RWPE1 (cell line): ENCODE measurements around the gene RNF214.
"Not testable (repeated sequence)": the region's sequence is repeated elsewhere in the genome, so short reads cannot be mapped to it uniquely, and the experiment has no call there.

Experiments
- CTCF ChIA-PET: fragments of 350-600 bp; sonication (Branson Sonifier 250); formaldehyde crosslinking; extraction: SDS; loops from one replicate; lab custom pipeline; 2021; lab: Yijun Ruan, JAX
- POLR2A ChIA-PET: fragments of 400-600 bp; formaldehyde crosslinking; extraction: SDS; loops from one replicate; lab custom pipeline; 2020; ENCODE audit warnings: antibody characterized with exemption; ENCODE audit not compliant: low non-redundant PET; lab: Yijun Ruan, JAX
- DNase-seq: peaks from one replicate; pipeline ENCODE4 v3.0.0; 2012; ENCODE audit warnings: low spot score
- H3K27ac ChIP-seq: fragments of 450-650 bp; 2 replicates; pipeline ENCODE4 v1.5.1; 2017
- TF ChIP-seq, protein P1 (sequence below): fragments of 450-650 bp; conservative IDR thresholded peaks from 2 replicates; pipeline ENCODE4 v1.5.1; 2017; ENCODE audit warnings: low read depth, mild to moderate bottlenecking

The RNF214 gene

DNA sequence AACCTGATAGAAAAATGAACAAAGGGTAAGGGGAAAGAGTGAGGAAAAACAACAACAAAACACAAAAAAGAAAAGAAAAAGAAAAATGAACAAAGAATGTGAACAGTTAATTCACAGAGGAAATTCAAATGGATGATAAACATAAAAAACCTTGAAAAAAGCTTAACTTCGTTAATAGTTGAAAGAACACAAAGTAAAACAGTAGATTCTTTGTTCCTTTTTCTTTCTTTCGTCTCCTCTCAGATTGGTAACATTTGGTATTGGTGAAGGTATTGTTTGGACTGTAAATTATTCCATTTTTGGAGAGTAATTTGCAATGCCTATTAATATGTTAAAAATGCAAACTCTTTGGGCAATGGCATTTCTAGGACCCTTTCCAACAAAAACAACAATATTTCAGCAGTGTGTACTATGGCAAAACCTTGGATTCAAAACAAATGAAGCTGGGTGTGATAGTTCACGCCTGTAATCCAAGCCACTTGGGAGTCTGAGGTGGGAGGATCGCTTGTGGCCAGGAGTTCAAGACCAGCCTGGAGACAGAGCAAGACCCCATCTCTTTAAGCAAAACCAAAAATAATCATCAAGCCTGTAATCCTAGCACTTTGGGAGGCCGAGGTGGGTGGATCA, 86.9 kb downstream of the RNF214 start:
- POLR2A ChIA-PET, result no interaction called here

DNA sequence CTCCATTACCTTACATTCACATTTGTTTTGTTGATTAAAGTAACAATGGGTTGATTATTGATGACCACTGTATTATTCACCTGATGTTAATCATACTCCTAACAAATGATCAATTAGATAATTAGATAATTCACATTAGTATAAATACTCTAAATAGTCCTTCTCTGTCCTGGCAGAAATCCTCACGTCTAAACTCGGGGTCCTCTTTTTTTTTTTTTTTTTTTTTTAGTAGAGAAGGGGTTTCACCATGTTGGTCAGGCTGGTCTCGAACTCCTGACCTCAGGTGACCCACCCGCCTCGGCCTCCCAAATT, 94.7 kb downstream of the RNF214 start:
- H3K27ac ChIP-seq, result peak overlapping the region; percentile 93
- CTCF ChIA-PET, POLR2A ChIA-PET: not testable (repeated sequence)

More for the DNA sequence above, 86.9 kb downstream of the RNF214 start:
- no peak for DNase-seq
- CTCF ChIA-PET, result interaction anchor here (0.7 kb wide), 1 partner anchor 921 kb away, joined by 3 read pairs; no protein-coding TSS in a partner anchor
- TF ChIP-seq, protein P1, sequence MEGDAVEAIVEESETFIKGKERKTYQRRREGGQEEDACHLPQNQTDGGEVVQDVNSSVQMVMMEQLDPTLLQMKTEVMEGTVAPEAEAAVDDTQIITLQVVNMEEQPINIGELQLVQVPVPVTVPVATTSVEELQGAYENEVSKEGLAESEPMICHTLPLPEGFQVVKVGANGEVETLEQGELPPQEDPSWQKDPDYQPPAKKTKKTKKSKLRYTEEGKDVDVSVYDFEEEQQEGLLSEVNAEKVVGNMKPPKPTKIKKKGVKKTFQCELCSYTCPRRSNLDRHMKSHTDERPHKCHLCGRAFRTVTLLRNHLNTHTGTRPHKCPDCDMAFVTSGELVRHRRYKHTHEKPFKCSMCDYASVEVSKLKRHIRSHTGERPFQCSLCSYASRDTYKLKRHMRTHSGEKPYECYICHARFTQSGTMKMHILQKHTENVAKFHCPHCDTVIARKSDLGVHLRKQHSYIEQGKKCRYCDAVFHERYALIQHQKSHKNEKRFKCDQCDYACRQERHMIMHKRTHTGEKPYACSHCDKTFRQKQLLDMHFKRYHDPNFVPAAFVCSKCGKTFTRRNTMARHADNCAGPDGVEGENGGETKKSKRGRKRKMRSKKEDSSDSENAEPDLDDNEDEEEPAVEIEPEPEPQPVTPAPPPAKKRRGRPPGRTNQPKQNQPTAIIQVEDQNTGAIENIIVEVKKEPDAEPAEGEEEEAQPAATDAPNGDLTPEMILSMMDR, result no peak
- H3K27ac ChIP-seq, result no peak overlapping the region

DNA sequence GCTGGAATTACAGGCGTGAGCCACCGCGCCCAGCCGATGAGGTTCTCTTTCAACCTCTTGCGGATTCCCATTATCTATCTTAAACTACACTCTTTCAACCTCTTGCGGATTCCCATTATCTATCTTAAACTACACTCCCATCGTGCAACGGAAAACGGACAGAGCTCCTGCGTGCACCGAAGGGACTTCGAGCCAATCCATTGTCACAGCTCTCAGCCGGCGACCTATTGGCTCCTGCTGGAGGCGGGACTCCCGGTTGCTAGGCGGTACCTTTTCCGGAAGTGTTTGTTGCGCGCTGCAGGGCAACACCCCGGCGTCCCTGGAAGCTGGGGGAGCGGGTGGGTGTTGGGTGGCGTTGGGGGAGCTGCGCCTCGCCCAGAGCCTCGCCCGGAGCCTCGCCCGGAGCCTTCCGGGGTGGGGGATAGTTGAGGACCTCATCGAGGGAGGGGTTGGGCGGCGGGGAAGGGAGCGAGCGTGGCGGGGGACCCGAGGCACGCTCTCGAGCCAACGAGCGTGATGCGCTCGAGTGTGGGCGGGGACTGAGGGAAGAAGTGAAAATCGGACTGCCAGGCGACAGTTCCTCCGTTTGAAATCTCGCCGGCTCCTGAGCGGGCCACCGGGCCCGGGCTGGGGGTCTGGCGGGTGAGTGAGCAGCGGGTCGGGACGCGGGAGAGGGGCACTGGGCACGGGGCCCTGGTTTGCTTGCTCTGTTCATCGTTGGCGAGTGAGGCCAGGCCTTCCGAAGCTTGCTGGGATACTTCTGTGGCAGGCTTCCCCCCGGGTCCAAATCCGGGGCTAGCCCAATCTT, 95.3 kb downstream of the RNF214 start, which contains the start of gene CEP164:
TSS of gene CEP164 (plus strand) at position 288 of the 808 bp plus-strand sequence. CDS start 10,733 bp downstream, outside the sequence.
- TF ChIP-seq, protein P1, result no peak
- H3K27ac ChIP-seq, result peak within 1 kb of the TSS; percentile 93
- POLR2A ChIA-PET, result interaction anchor here (0.7 kb wide), 1 partner anchor 13 kb away, joined by 3 read pairs; no protein-coding TSS in a partner anchor
- peak; percentile 98 for DNase-seq
- CTCF ChIA-PET, result no interaction called here

More for the DNA sequence above, 94.7 kb downstream of the RNF214 start:
- not testable (repeated sequence) for DNase-seq

DNA sequence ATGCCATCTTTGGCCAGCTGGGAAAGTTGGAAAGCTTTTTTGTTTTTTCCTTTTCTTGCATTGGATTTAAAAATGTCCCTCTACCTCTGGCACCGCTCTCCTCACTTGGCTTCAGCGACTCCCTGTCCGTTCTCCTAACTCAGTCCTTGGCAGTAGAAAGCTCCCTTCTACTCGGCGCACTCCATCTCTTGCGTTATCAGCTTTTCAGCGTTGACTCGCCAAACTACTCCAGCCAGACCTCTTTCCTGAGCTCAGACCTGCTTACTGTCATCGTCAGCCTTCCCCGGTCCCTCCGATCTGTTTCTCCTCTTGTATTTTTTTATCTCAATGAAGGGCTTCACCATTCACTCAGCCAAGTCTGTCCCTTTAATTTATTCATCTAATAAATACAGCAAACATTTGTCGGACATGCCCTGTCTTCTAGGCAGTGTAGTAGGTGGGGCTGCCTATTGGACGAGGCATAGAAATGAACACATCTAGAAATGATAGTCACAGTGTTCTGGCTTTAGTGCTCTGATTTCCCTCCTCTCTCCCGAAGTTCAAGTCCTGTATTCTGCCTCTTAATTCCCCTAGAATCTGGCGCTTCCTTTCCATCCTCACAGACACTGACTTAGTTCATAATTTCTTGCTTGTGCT, 96.0 kb downstream of the RNF214 start:
- TF ChIP-seq, protein P1, result no peak
- CTCF ChIA-PET, result no interaction called here
- H3K27ac ChIP-seq, result peak overlapping the region; percentile 93
- peak; percentile 70 for DNase-seq
- POLR2A ChIA-PET, result interaction anchor here (0.7 kb wide), 1 partner anchor 13 kb away, joined by 3 read pairs; no protein-coding TSS in a partner anchor

DNA sequence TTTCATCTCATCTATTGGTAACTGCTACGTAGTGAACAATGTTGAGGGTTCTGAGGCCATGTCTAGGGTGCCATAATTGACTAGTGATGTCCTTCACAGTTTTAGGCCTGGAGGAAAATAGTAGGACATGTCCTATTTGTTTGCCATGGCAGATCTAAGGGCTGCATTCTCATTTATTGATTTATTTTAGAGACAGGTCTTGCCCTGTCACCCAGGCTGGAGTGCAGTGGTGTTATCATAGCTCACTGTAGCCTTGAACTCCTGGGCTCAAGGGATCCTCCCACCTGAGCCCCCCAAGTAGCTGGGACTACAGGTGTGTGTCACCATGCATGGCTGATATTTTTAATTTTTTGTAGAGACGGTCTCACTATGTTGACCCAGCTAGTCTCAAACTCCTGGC, 100.4 kb downstream of the RNF214 start:
- ChIA-PET POLR2A (no interaction called here), CTCF (no interaction called here)

DNA sequence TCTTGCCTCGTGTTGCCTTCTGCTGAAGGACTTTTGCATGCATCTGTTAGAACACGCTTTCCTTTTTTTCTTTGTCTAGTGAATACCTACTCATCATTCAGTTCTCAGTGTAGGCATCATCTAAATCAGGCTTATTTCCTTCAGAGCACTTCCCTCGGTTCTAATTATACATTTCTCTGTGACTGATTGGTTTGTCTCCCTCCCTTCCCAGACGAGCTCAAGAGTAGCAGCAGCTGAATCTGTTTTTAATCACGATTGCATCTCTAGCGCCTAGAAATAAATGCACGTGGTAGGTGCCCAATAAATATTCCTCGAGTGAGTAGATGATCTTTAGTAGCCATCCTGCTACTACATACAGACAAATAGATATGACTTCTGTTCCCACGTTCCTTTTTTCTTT, 101.4 kb downstream of the RNF214 start:
- CTCF ChIA-PET, result interaction anchor here (0.6 to 0.7 kb wide), 3 partner anchors 8 to 1107 kb away, joined by 3 to 4 read pairs (median 4); no protein-coding TSS in a partner anchor
- no peak overlapping the region for H3K27ac ChIP-seq
- DNase-seq, result no peak
- TF ChIP-seq, protein P1, result no peak
- POLR2A ChIA-PET, result no interaction called here

More for the DNA sequence above, 100.4 kb downstream of the RNF214 start:
- H3K27ac ChIP-seq, result no peak overlapping the region
- no peak for DNase-seq
- TF ChIP-seq, protein P1, result no peak
